SH-SY5Y (cell line): ENCODE data around the gene SPRR1B.

Experiments
- GATA2 ChIP-seq: IDR thresholded peaks from 2 replicates; pipeline ENCODE4 v1.6.1; 2011; ENCODE audit warnings: mild to moderate bottlenecking, low read depth, low read length
- GATA3 ChIP-seq: IDR thresholded peaks from 2 replicates; pipeline ENCODE4 v1.6.1; 2011; ENCODE audit warnings: low read depth, mild to moderate bottlenecking, low read length, moderate library complexity

DNA sequence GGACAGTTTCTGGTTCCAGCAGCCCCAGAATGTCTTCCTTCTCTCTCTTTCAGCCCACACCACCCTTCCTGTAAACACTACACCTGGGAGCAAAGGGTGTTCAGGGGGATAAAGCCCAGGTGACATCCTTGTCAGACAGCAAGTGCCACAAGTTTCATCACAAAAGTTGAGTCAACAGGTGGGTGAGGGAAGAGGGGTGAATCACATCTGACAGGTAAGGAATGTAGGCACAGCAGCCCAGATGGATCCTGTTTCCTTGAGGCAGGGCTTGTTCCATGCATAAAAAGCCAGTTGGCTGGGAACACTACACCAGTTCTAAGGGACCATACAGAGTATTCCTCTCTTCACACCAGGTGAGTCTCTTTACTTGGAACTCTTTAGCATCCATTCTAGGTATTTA is at the start of gene SPRR1B:
- TF ChIP-seq GATA2 (no peak), GATA3 (no peak)
